Placental epithelial cell (primary cell): ENCODE data around the gene ECPAS. TPM values are rescaled to one million over a fixed set of nuclear protein-coding genes. Genes with fewer than 3 reads are reported as not detected.

ENCODE experiments used
- small RNA-seq: library from RNA; depleted of rRNA; stranded (forward); fragments of <200 nt; gene quantifications from one replicate; pipeline ENCODE3, GENCODE V24; 2012
- total RNA-seq: library from RNA; depleted of rRNA; stranded (reverse); fragments of >200 nt; gene quantifications from 2 replicates; pipeline ENCODE4 v1.2.3, GENCODE V29; 2012

Gene ECPAS, protein sequence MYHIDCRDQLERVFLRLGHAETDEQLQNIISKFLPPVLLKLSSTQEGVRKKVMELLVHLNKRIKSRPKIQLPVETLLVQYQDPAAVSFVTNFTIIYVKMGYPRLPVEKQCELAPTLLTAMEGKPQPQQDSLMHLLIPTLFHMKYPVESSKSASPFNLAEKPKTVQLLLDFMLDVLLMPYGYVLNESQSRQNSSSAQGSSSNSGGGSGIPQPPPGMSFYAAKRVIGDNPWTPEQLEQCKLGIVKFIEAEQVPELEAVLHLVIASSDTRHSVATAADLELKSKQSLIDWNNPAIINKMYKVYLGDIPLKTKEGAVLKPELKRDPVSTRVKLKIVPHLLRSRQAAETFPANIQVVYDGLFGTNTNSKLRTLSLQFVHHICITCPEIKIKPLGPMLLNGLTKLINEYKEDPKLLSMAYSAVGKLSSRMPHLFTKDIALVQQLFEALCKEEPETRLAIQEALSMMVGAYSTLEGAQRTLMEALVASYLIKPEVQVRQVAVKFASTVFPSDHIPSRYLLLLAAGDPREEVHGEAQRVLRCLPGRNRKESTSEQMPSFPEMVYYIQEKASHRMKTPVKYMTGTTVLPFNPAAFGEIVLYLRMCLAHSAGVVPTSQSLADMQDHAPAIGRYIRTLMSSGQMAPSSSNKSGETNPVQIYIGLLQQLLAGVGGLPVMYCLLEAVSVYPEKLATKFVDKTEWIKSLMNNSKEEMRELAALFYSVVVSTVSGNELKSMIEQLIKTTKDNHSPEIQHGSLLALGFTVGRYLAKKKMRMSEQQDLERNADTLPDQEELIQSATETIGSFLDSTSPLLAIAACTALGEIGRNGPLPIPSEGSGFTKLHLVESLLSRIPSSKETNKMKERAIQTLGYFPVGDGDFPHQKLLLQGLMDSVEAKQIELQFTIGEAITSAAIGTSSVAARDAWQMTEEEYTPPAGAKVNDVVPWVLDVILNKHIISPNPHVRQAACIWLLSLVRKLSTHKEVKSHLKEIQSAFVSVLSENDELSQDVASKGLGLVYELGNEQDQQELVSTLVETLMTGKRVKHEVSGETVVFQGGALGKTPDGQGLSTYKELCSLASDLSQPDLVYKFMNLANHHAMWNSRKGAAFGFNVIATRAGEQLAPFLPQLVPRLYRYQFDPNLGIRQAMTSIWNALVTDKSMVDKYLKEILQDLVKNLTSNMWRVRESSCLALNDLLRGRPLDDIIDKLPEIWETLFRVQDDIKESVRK (N-terminal part only)
- total RNA-seq = 74.8 and 107 TPM in 2 replicates

DNA sequence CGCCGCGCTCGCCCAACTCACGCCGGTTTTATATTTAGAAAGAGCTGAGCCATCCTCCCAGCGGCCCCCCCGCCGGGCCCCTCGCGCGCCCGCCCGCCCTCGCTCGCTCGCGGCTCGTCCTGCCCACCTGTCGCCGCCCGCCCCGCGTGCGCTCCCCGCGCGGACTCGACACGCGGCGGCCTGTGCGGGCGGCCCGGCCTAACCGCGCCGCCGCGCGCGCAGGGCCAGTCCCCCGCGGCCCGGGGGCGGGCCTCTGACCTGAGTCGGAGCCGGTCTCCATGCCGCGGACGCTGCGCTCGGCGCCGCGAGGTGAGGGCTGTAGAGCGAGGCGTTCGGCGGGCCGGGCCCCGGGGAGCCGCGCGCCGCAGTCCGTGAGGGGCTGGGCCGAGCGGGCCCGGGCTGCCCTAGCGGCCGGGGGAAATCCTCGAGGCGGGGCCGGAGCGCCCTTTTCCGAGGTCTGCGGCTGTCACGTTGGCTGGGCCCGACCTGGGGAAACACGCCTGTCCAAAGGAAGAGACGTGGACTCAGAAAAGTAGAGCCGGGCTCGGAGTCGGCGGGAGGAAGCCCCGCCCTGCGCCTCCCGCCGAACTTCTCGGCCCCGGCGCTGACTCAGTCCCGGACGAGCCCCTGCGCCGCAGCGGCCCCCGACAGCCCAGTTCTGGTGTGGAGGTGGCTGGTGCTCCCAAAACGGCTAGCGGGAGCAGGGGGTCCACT is at the start of gene ECPAS:
Gene ECPAS, minus strand, starts transcription at position 526 of the 714 bp plus-strand sequence. CDS start 11,465 bp downstream, outside the sequence.

DNA sequence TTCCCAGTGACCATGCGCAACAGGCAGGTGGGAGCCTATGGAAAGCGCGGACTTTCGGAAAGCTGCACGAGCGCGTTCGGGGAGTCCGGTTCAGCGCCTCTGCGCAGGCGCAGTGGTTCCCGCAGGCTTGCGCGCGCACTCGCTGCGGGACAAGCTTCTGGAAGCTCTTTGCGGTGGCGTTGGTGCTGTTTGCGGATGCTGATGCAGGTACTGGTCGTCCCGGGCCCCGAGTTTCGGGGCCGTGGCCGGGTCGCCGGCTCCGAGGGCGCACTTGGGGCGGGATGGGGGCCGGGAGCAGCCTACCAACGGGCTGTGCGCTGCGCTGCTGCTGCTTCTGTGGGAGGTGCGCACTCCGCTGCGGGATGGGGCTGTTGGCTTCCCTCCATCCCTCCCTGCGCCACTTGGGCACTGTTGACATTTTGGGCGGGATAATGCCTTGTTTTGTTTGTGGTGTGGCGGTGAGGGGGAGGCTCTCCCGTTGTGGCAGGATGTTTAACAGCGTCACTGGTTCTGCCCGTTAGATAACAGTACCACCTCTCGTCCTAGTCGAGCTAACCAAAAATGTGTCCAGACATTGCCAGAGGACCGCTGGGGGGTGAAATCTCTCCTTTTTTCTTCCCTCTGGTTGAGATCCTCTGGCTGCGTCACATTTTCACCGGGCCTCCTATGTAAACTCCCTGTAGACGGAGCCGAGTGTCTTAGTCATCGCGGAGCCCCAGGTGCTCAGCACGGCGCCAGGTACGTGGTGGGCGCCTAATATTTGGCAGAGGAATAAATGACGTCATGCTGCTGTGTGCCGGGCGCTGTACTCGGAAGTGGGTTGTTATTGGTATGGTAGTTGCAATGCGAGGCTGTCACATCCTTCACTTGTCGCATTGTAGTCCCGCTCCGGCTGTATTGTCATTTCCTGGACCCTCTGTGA is 41.1 kb upstream of the ECPAS start, which contains the start of gene ZNF483:
Gene ZNF483, plus strand, starts transcription at position 124 of the 922 bp plus-strand sequence. CDS start 2,217 bp downstream, outside the sequence.

DNA sequence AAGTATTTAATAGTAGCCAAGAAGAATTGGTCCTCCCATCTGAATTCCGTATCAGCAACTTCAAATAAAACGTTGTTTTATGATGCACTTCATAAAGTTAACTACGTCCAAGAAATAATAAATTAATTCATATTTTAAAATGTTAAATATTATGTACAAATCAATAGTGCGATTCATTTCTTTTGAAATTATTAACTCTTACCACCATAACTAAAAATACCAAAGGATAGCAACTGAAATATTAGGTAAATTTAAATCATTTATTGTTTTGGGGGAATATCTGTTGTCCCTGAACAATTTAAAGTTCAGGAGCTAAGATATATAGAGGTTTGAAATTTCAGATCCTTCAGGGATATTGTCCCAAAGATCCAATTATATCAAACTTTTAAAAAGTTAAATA is 154.1 kb downstream of the ECPAS start, which contains the start of gene OR2K2:
Gene OR2K2, minus strand, starts transcription at position 101 of the 400 bp plus-strand sequence. CDS start 1,791 bp downstream, outside the sequence.

Small RNA genes lying within 50 kb of the gene (small RNA-seq; reads per million reads assigned to genes)
- gene RNA5SP294 = not detected

Other genes starting within 250 kb of the ECPAS start
- gene OR2K2, start 154.2 kb downstream of the ECPAS start, total RNA-seq = not detected in 2 replicates
- gene ZNF483, start 40.8 kb upstream of the ECPAS start, total RNA-seq = 0.79 and 1.4 TPM in 2 replicates
- gene PTGR1, start 115.3 kb upstream of the ECPAS start, total RNA-seq = 31.0 and 47.9 TPM in 2 replicates
- 6.3 and 9.8 TPM in 2 replicates for gene DNAJC25, start 147.0 kb upstream of the ECPAS start, total RNA-seq
- 58.9 and 167 TPM in 2 replicates for gene GNG10, start 177.2 kb upstream of the ECPAS start, total RNA-seq